PC-9 (cell line): ENCODE measurements around the gene C19orf12. TPM values are rescaled to one million over a fixed set of nuclear protein-coding genes. Genes with fewer than 3 reads are reported as not detected.
A peak's percentile ranks its signal among the peaks of the same experiment; 100 is the strongest.
"Not testable (repeated sequence)": the region's sequence is repeated elsewhere in the genome, so short reads cannot be mapped to it uniquely, and the experiment has no call there.

Experiments used
- BruUV-seq: library from RNA; stranded (reverse); fragments of 400-500 nt; replicated peaks from 2 replicates; lab custom pipeline; 2021; lab: Mats Ljungman, UMichigan
- CTCF ChIA-PET: fragments of 300-600 bp; sonication (Branson Sonifier 250); formaldehyde crosslinking; loops from one replicate; lab custom pipeline; 2022; ENCODE audit warnings: antibody characterized with exemption; lab: Charles Lee
- POLR2A ChIA-PET: fragments of 300-600 bp; sonication (Branson Sonifier 250); formaldehyde crosslinking; loops from one replicate; lab custom pipeline; 2022; ENCODE audit warnings: antibody characterized with exemption; ENCODE audit not compliant: unreplicated experiment; lab: Charles Lee
- DNase-seq, 2 experiments: peaks; one replicate each; pipeline versions ENCODE4 v3.0.0 to v3.0.0-alpha.2; 2015 to 2022; ENCODE audit warnings: mixed read lengths in 1 of 2
- H2AFZ ChIP-seq: fragments of 200-600 bp; sonication (generic); 2 replicates; pipeline ENCODE4 v1.8.1; 2017; ENCODE audit warnings: antibody characterized with exemption
- H3F3A ChIP-seq: fragments of 200-600 bp; sonication (generic); 2 replicates; pipeline ENCODE4 v1.8.1; 2017; ENCODE audit warnings: antibody characterized with exemption, mild to moderate bottlenecking, low read depth; ENCODE audit not compliant: insufficient read depth
- H3K27ac ChIP-seq: fragments of 200-600 bp; sonication (generic); 2 replicates; pipeline ENCODE4 v1.6.1; 2016; ENCODE audit warnings: mixed run types
- H3K27me3 ChIP-seq: fragments of 200-600 bp; sonication (generic); 2 replicates; pipeline ENCODE4 v1.6.1; 2016; ENCODE audit warnings: low read depth, mixed run types; ENCODE audit not compliant: insufficient read depth
- H3K36me3 ChIP-seq: fragments of 200-600 bp; sonication (generic); 2 replicates; pipeline ENCODE4 v1.6.1; 2016; ENCODE audit warnings: low read depth, mixed run types
- H3K4me1 ChIP-seq: fragments of 200-600 bp; sonication (generic); replicated peaks from 2 replicates; pipeline ENCODE4 v1.6.1; 2016; ENCODE audit warnings: mixed run types; ENCODE audit not compliant: insufficient read depth
- H3K4me2 ChIP-seq: fragments of 200-600 bp; sonication (generic); 2 replicates; pipeline ENCODE4 v1.6.1; 2017; ENCODE audit warnings: mixed run types
- H3K4me3 ChIP-seq: fragments of 200-600 bp; sonication (generic); 2 replicates; pipeline ENCODE4 v1.6.1; 2016; ENCODE audit warnings: mixed run types
- H3K79me2 ChIP-seq: fragments of 200-600 bp; sonication (generic); 2 replicates; pipeline ENCODE4 v1.6.1; 2017; ENCODE audit warnings: low read depth, mixed run types
- H3K9me2 ChIP-seq: fragments of 200-600 bp; sonication (generic); 2 replicates; pipeline ENCODE4 v1.8.1; 2017; ENCODE audit warnings: mild to moderate bottlenecking; ENCODE audit not compliant: insufficient read depth
- H3K9me3 ChIP-seq: fragments of 200-600 bp; sonication (generic); 2 replicates; pipeline ENCODE4 v1.8.1; 2016; ENCODE audit warnings: low read depth; ENCODE audit not compliant: insufficient read depth
- H4K20me1 ChIP-seq: fragments of 200-600 bp; sonication (generic); 2 replicates; pipeline ENCODE4 v1.8.1; 2017; ENCODE audit not compliant: insufficient read depth
- CTCF ChIP-seq: fragments of 200-600 bp; sonication (generic); conservative IDR thresholded peaks from 2 replicates; pipeline ENCODE4 v1.6.1; 2017; ENCODE audit warnings: mixed run types, antibody characterized with exemption, mild to moderate bottlenecking, moderate library complexity
- EZH2 ChIP-seq: fragments of 200-600 bp; sonication (generic); IDR thresholded peaks from 2 replicates; pipeline ENCODE4 v1.8.0; 2017; ENCODE audit warnings: antibody characterized with exemption, low read depth
- intact Hi-C: fragments of 100-400 bp; cut with micrococcal nuclease; formaldehyde crosslinking; loops from one replicate; pipeline ENCODE4 v1.10.0; 2022; ENCODE audit not compliant: unreplicated experiment
- total RNA-seq: library from RNA; stranded (reverse); gene quantifications from 2 replicates; pipeline ENCODE4 v1.2.3, GENCODE V29; 2021

C19orf12 gene
- total RNA-seq, 1 experiment from 2014 or later, result 14.8 TPM

GRCh38 chr19:29671393-29672160 lies 43.5 kb downstream of the C19orf12 start:
- Histone ChIP-seq H3K79me2 (peaks cover 83% of the 10 kb centered on the region), H2AFZ (no peak overlapping the region), H4K20me1 (peaks cover 23% of the 10 kb centered on the region), H3K27me3 (no peaks in the 10 kb centered on the region), H3K9me3 (no peaks in the 10 kb centered on the region), H3F3A (peaks cover 45% of the 10 kb centered on the region), H3K4me1 (peaks cover 63% of the 10 kb centered on the region), H3K4me2 (peak overlapping the region; percentile 57), H3K4me3 (no peak overlapping the region; the same call in 1 of the 2 replicates), H3K36me3 (peaks cover 37% of the 10 kb centered on the region; the same call in 1 of the 2 replicates), H3K27ac (peak overlapping the region; percentile 75), H3K9me2 (no peaks in the 10 kb centered on the region)
- POLR2A ChIA-PET, result interaction anchor here (0.6 to 0.7 kb wide), 5 partner anchors 26 to 172 kb away, joined by 3 to 18 read pairs (median 5); no protein-coding TSS in a partner anchor
- no TSS peak for BruUV-seq
- intact Hi-C loops, result loop anchor here (2.0 kb wide), 1 partner anchor 61 kb away; no protein-coding TSS in a partner anchor
- peak; percentile 82 to 92 for DNase-seq
- TF ChIP-seq CTCF (peak; percentile 58), EZH2 (no peak)
- CTCF ChIA-PET, result interaction anchor here (0.6 to 1.0 kb wide), 3 partner anchors 9 to 45 kb away, joined by 3 to 4 read pairs (median 4); no protein-coding TSS in a partner anchor

- peak overlapping the region; percentile 75 for H3K27ac ChIP-seq
- H3K4me1 ChIP-seq, result peaks cover 58% of the 10 kb centered on the region
- not testable (repeated sequence) for DNase-seq, H3K9me3 ChIP-seq, H3K27me3 ChIP-seq, BruUV-seq, H3K9me2 ChIP-seq, H2AFZ ChIP-seq, H3K4me3 ChIP-seq
- ChIA-PET CTCF (interaction anchor here (0.6 to 1.0 kb wide), 2 partner anchors 9 to 45 kb away, joined by 4 read pairs; no protein-coding TSS in a partner anchor), POLR2A (interaction anchor here (0.6 to 0.7 kb wide), 3 partner anchors 46 to 173 kb away, joined by 3 to 18 read pairs (median 8); no protein-coding TSS in a partner anchor)
- peaks cover 46% of the 10 kb centered on the region for H3F3A ChIP-seq
- peaks cover 25% of the 10 kb centered on the region for H4K20me1 ChIP-seq
- peak overlapping the region; percentile 57 for H3K4me2 ChIP-seq
- H3K79me2 ChIP-seq, result peaks cover 86% of the 10 kb centered on the region
- H3K36me3 ChIP-seq, result peaks cover 37% of the 10 kb centered on the region; the same call in 1 of the 2 replicates
- intact Hi-C loops, result loop anchor here (2.0 kb wide), 1 partner anchor 60 kb away; no protein-coding TSS in a partner anchor
Observed at GRCh38 chr19:29671026-29671392, 44.1 kb downstream of the C19orf12 start.

GRCh38 chr19:29670255-29670654 lies 44.8 kb downstream of the C19orf12 start:
- CTCF ChIA-PET, result no interaction called here
- Histone ChIP-seq H3K36me3 (peaks cover 29% of the 10 kb centered on the region; the same call in 1 of the 2 replicates), H3K4me1 (peaks cover 51% of the 10 kb centered on the region), H3K4me2 (peak overlapping the region; percentile 57), H3K27me3 (no peaks in the 10 kb centered on the region), H3K27ac (peak overlapping the region; percentile 75), H2AFZ (no peak overlapping the region), H3F3A (peaks cover 48% of the 10 kb centered on the region), H3K4me3 (no peak overlapping the region), H3K79me2 (peaks cover 87% of the 10 kb centered on the region), H3K9me3 (no peaks in the 10 kb centered on the region), H3K9me2 (no peaks in the 10 kb centered on the region), H4K20me1 (peaks cover 25% of the 10 kb centered on the region)
- TF ChIP-seq EZH2, result no peak
- no peak for TF ChIP-seq CTCF
- BruUV-seq, result no TSS peak
- intact Hi-C loops, result loop anchor here (2.0 kb wide), 1 partner anchor 59 kb away; no protein-coding TSS in a partner anchor
- DNase-seq, result no peak
- POLR2A ChIA-PET, result no interaction called here
